ENCODE measurements around the gene NMBR. TPM values are rescaled to one million over a fixed set of nuclear protein-coding genes. Genes with fewer than 3 reads are reported as not detected.

The NMBR gene
- polyA plus RNA-seq, 1 donor from 2014 or later = not detected

GRCh38 chr6:142027074-142027473, 119.8 kb downstream of the NMBR start:
- no peak for TF ChIP-seq EZH2 (IDR thresholded peaks at IDR 0.05; ENCODE audit: borderline replicate concordance, insufficient read depth, low read length, poor library complexity, severe bottlenecking)
- TF ChIP-seq POLR2AphosphoS5 (IDR thresholded peaks at IDR 0.05) = no peak
- TF ChIP-seq REST (IDR thresholded peaks at IDR 0.05; ENCODE audit: borderline replicate concordance) = no peak
- TF ChIP-seq, protein P1, sequence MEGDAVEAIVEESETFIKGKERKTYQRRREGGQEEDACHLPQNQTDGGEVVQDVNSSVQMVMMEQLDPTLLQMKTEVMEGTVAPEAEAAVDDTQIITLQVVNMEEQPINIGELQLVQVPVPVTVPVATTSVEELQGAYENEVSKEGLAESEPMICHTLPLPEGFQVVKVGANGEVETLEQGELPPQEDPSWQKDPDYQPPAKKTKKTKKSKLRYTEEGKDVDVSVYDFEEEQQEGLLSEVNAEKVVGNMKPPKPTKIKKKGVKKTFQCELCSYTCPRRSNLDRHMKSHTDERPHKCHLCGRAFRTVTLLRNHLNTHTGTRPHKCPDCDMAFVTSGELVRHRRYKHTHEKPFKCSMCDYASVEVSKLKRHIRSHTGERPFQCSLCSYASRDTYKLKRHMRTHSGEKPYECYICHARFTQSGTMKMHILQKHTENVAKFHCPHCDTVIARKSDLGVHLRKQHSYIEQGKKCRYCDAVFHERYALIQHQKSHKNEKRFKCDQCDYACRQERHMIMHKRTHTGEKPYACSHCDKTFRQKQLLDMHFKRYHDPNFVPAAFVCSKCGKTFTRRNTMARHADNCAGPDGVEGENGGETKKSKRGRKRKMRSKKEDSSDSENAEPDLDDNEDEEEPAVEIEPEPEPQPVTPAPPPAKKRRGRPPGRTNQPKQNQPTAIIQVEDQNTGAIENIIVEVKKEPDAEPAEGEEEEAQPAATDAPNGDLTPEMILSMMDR (IDR thresholded peaks at IDR 0.05; ENCODE audit: poor library complexity, severe bottlenecking) = no peak
- no peak for TF ChIP-seq MXI1 (conservative IDR thresholded peaks at IDR 0.05; ENCODE audit: poor library complexity, severe bottlenecking)
- TF ChIP-seq EP300 (conservative IDR thresholded peaks at IDR 0.05; ENCODE audit: poor library complexity, severe bottlenecking) = no peak
- TF ChIP-seq SMC3 (conservative IDR thresholded peaks at IDR 0.05; ENCODE audit: poor library complexity) = no peak
- TF ChIP-seq TAF1 (IDR thresholded peaks at IDR 0.05; ENCODE audit: low read depth) = no peak
- TF ChIP-seq RAD21 (conservative IDR thresholded peaks at IDR 0.05) = no peak

DNA sequence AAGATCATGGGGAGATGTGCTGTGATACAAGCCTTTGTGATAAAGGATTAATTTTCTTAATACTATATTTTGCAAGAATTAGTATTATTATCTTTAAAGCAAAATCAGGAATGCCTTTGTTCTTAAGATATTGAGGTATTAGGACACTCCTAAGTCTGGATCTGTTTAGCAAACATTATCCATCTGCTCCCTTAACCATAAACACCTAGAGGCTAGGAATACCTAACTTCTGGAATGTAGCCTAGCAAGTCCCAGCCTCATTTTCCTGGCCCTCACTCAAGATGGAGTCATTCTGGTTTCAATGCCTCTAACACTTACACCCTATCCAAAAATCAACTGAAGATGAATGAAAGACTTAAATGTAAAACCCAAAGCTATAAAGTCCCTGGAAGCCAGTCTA, 120.5 kb downstream of the NMBR start:
- Histone ChIP-seq H3K4me3 (ENCODE audit: low read length) (no peak overlapping the region), H3K9me2 (ENCODE audit: insufficient read depth, low read length) (no peaks in the 10 kb centered on the region), H3K4me2 (ENCODE audit: low read length) (no peak overlapping the region), H3K79me2 (replicated peaks; ENCODE audit: insufficient read depth, low read length) (no peaks in the 10 kb centered on the region), H3K27ac (ENCODE audit: low read length) (no peak overlapping the region), H3K9ac (ENCODE audit: low read length) (no peak overlapping the region), H4K20me1 (ENCODE audit: insufficient read depth) (no peaks in the 10 kb centered on the region), H3K27me3 (ENCODE audit: insufficient read depth, low read depth, low read length) (no peaks in the 10 kb centered on the region), H3K9me3 (ENCODE audit: low read length) (no peaks in the 10 kb centered on the region), H3K36me3 (ENCODE audit: insufficient read depth, low read length) (no peaks in the 10 kb centered on the region), H2AFZ (ENCODE audit: low read depth, low read length) (no peak overlapping the region), H3F3A (ENCODE audit: insufficient read depth, low read length, poor library complexity, severe bottlenecking) (no peaks in the 10 kb centered on the region)
- no peak for TF ChIP-seq REST (IDR thresholded peaks at IDR 0.05; ENCODE audit: borderline replicate concordance)
- TF ChIP-seq EZH2 (IDR thresholded peaks at IDR 0.05; ENCODE audit: borderline replicate concordance, insufficient read depth, low read length, poor library complexity, severe bottlenecking) = no peak
- no peak for TF ChIP-seq RAD21 (conservative IDR thresholded peaks at IDR 0.05)
- TF ChIP-seq SMC3 (conservative IDR thresholded peaks at IDR 0.05; ENCODE audit: poor library complexity) = no peak
- TF ChIP-seq POLR2AphosphoS5 (IDR thresholded peaks at IDR 0.05) = no peak
- TF ChIP-seq TAF1 (IDR thresholded peaks at IDR 0.05; ENCODE audit: low read depth) = no peak
- TF ChIP-seq, protein P1 (IDR thresholded peaks at IDR 0.05; ENCODE audit: poor library complexity, severe bottlenecking) = no peak

More at GRCh38 chr6:142027074-142027473, 119.8 kb downstream of the NMBR start:
- Histone ChIP-seq H2AFZ (ENCODE audit: low read depth, low read length) (no peak overlapping the region), H4K20me1 (ENCODE audit: insufficient read depth) (no peaks in the 10 kb centered on the region), H3K9ac (ENCODE audit: low read length) (no peak overlapping the region), H3K9me2 (ENCODE audit: insufficient read depth, low read length) (no peaks in the 10 kb centered on the region), H3K9me3 (ENCODE audit: low read length) (no peaks in the 10 kb centered on the region), H3K36me3 (ENCODE audit: insufficient read depth, low read length) (no peaks in the 10 kb centered on the region), H3F3A (ENCODE audit: insufficient read depth, low read length, poor library complexity, severe bottlenecking) (no peaks in the 10 kb centered on the region), H3K27me3 (ENCODE audit: insufficient read depth, low read depth, low read length) (no peaks in the 10 kb centered on the region), H3K79me2 (replicated peaks; ENCODE audit: insufficient read depth, low read length) (no peaks in the 10 kb centered on the region), H3K27ac (ENCODE audit: low read length) (no peak overlapping the region), H3K4me3 (ENCODE audit: low read length) (no peak overlapping the region), H3K4me2 (ENCODE audit: low read length) (no peak overlapping the region)

Data from neural cell (in vitro differentiated cells).